ENCODE results near the gene MMRN2.
"Not testable (repeated sequence)": the region's sequence is repeated elsewhere in the genome, so short reads cannot be mapped to it uniquely, and the experiment has no call there.

The MMRN2 gene

GRCh38 chr10:86945361-86946212, 11.8 kb downstream of the MMRN2 start:
- DNase-seq, result peak in 17 of 42 donors; percentile 15 to 71 (median 35)
- intact Hi-C loops (cut with DNase I), result no loop called here

- intact Hi-C loops (cut with DNase I), result no loop called here
- peak in 11 of 42 donors; percentile 4 to 33 (median 6) for DNase-seq
Observed at GRCh38 chr10:86944907-86945306, 12.5 kb downstream of the MMRN2 start.

- intact Hi-C loops (cut with DNase I), result no loop called here
- peak in 5 of 42 donors; percentile 3 to 21 (median 8) for DNase-seq
Observed at GRCh38 chr10:86944471-86944870, 12.9 kb downstream of the MMRN2 start.

- DNase-seq, result peak in 12 of 42 donors; percentile 5 to 37 (median 12)
- intact Hi-C loops (cut with DNase I), result no loop called here
Observed at GRCh38 chr10:86944031-86944419, 13.4 kb downstream of the MMRN2 start.

GRCh38 chr10:86943316-86944030, 13.9 kb downstream of the MMRN2 start:
- DNase-seq, result peak in 10 of 42 donors; percentile 7 to 39 (median 17)
- intact Hi-C loops (cut with DNase I), result no loop called here

- DNase-seq, result peak in 13 of 42 donors; percentile 4 to 36 (median 14)
- intact Hi-C loops (cut with DNase I), result no loop called here
Observed at GRCh38 chr10:86942441-86943315, 14.7 kb downstream of the MMRN2 start.

GRCh38 chr10:86941991-86942421, 15.4 kb downstream of the MMRN2 start:
- intact Hi-C loops (cut with DNase I), result no loop called here
- peak in 5 of 42 donors; percentile 0 to 39 (median 24) for DNase-seq

GRCh38 chr10:86941426-86941825, 16.0 kb downstream of the MMRN2 start:
- DNase-seq, result peak in 8 of 42 donors; percentile 1 to 33 (median 10)

GRCh38 chr10:86940677-86941076, 16.7 kb downstream of the MMRN2 start:
- peak in 7 of 42 donors; percentile 2 to 39 (median 14) for DNase-seq
- intact Hi-C loops (cut with DNase I), result no loop called here

More at GRCh38 chr10:86941426-86941825, 16.0 kb downstream of the MMRN2 start:
- intact Hi-C loops (cut with DNase I), result no loop called here

- DNase-seq, result peak in 5 of 42 donors; percentile 1 to 40 (median 25)
- intact Hi-C loops (cut with DNase I), result not testable (repeated sequence)
Observed at GRCh38 chr10:86940076-86940475, 17.3 kb downstream of the MMRN2 start.

- intact Hi-C loops (cut with DNase I), result loop anchor here (10.0 kb wide), 1 partner anchor 157 kb away; the partner anchor contains the start of genes GLUD1 and SHLD2
- peak in 6 of 42 donors; percentile 6 to 32 (median 15) for DNase-seq
Observed at GRCh38 chr10:86938260-86938659, 19.2 kb downstream of the MMRN2 start.

- DNase-seq, result peak in 3 of 42 donors; percentile 9 to 35 (median 25)
- intact Hi-C loops (cut with DNase I), result loop anchor here (10.0 kb wide), 1 partner anchor 157 kb away; the partner anchor contains the start of genes GLUD1 and SHLD2
Observed at GRCh38 chr10:86937502-86938154, 19.8 kb downstream of the MMRN2 start.

- peak in 3 of 42 donors; percentile 18 to 51 (median 45) for DNase-seq
- intact Hi-C loops (cut with DNase I), result loop anchor here (10.0 kb wide), 1 partner anchor 158 kb away; the partner anchor contains the start of genes GLUD1 and SHLD2
Observed at GRCh38 chr10:86936661-86937501, 20.5 kb downstream of the MMRN2 start.

- intact Hi-C loops (cut with DNase I), result loop anchor here (10.0 kb wide), 1 partner anchor 161 kb away; the partner anchor contains the start of genes GLUD1 and SHLD2
Observed at GRCh38 chr10:86934162-86934711, 23.2 kb downstream of the MMRN2 start.

GRCh38 chr10:86932674-86933073, 24.7 kb downstream of the MMRN2 start:
- intact Hi-C loops (cut with DNase I), result loop anchor here (10.0 kb wide), 1 partner anchor 162 kb away; the partner anchor contains the start of genes GLUD1 and SHLD2
- DNase-seq, result peak in 1 of 42 donors; percentile 30

More at GRCh38 chr10:86934162-86934711, 23.2 kb downstream of the MMRN2 start:
- DNase-seq, result not testable (repeated sequence)

- intact Hi-C loops (cut with DNase I), result loop anchor here (10.0 kb wide), 1 partner anchor 163 kb away; the partner anchor contains the start of genes GLUD1 and SHLD2
- no peak for DNase-seq
Observed at GRCh38 chr10:86931872-86932271, 25.5 kb downstream of the MMRN2 start.

Data from head of caudate nucleus (tissue), 42 donors.